ENCODE data around the gene PHYHIPL.
A peak's percentile ranks its signal among the peaks of the same experiment; 100 is the strongest.

Gene PHYHIPL

GRCh38 chr10:59181668-59182067 lies 5.2 kb downstream of the PHYHIPL start:
- no peaks in the 10 kb centered on the region for H3K4me1 ChIP-seq (ENCODE audit: low read length)

GRCh38 chr10:59190332-59190731 lies 13.9 kb downstream of the PHYHIPL start:
- no peak overlapping the region for H3K9ac ChIP-seq (ENCODE audit: low read length)
- TF ChIP-seq EZH2phosphoT487 (IDR thresholded peaks at IDR 0.05; ENCODE audit: low read depth) (no peak), CTCF (IDR thresholded peaks at IDR 0.05; ENCODE audit: low read depth, low read length) (no peak)
- no peaks in the 10 kb centered on the region for H4K20me1 ChIP-seq (ENCODE audit: insufficient read depth, low read length)
- H3K9me3 ChIP-seq (ENCODE audit: insufficient read depth, low read length), result no peaks in the 10 kb centered on the region
- H3K4me2 ChIP-seq (ENCODE audit: low read length), result no peak overlapping the region
- no peaks in the 10 kb centered on the region for H3K79me2 ChIP-seq (ENCODE audit: low read length)
- H3K4me3 ChIP-seq (ENCODE audit: low read length), result no peak overlapping the region
- H3K4me1 ChIP-seq (ENCODE audit: low read length), result no peaks in the 10 kb centered on the region
- H3K27me3 ChIP-seq (ENCODE audit: low read depth, low read length), result no peaks in the 10 kb centered on the region
- no peak overlapping the region for H2AFZ ChIP-seq (ENCODE audit: low read depth, low read length)
- H3K36me3 ChIP-seq (replicated peaks; ENCODE audit: low read depth, low read length), result no peaks in the 10 kb centered on the region
- H3K27ac ChIP-seq (ENCODE audit: low read length), result no peak overlapping the region

More at GRCh38 chr10:59181668-59182067, 5.2 kb downstream of the PHYHIPL start:
- H3K9me3 ChIP-seq (ENCODE audit: insufficient read depth, low read length), result no peaks in the 10 kb centered on the region
- no peaks in the 10 kb centered on the region for H3K27me3 ChIP-seq (ENCODE audit: low read depth, low read length)
- no peaks in the 10 kb centered on the region for H4K20me1 ChIP-seq (ENCODE audit: insufficient read depth, low read length)
- no peak overlapping the region for H3K4me2 ChIP-seq (ENCODE audit: low read length)
- H3K36me3 ChIP-seq (replicated peaks; ENCODE audit: low read depth, low read length), result no peaks in the 10 kb centered on the region
- no peak overlapping the region for H3K9ac ChIP-seq (ENCODE audit: low read length)
- no peak overlapping the region for H2AFZ ChIP-seq (ENCODE audit: low read depth, low read length)
- H3K4me3 ChIP-seq (ENCODE audit: low read length), result no peak overlapping the region
- H3K79me2 ChIP-seq (ENCODE audit: low read length), result no peaks in the 10 kb centered on the region
- peak; percentile 33 for TF ChIP-seq CTCF (IDR thresholded peaks at IDR 0.05; ENCODE audit: low read depth, low read length)
- TF ChIP-seq EZH2phosphoT487 (IDR thresholded peaks at IDR 0.05; ENCODE audit: low read depth), result no peak
- no peak overlapping the region for H3K27ac ChIP-seq (ENCODE audit: low read length)

GRCh38 chr10:59206204-59206720 lies 29.8 kb downstream of the PHYHIPL start:
- no peak for TF ChIP-seq EZH2phosphoT487 (IDR thresholded peaks at IDR 0.05; ENCODE audit: low read depth)
- no peak for TF ChIP-seq CTCF (IDR thresholded peaks at IDR 0.05; ENCODE audit: low read depth, low read length)
- Histone ChIP-seq H3K27ac (ENCODE audit: low read length) (no peak overlapping the region), H3K4me2 (ENCODE audit: low read length) (no peak overlapping the region), H3K9me3 (ENCODE audit: insufficient read depth, low read length) (no peaks in the 10 kb centered on the region), H4K20me1 (ENCODE audit: insufficient read depth, low read length) (no peaks in the 10 kb centered on the region), H3K4me3 (ENCODE audit: low read length) (no peak overlapping the region), H3K9ac (ENCODE audit: low read length) (no peak overlapping the region), H3K4me1 (ENCODE audit: low read length) (no peaks in the 10 kb centered on the region), H3K27me3 (ENCODE audit: low read depth, low read length) (no peaks in the 10 kb centered on the region), H3K36me3 (replicated peaks; ENCODE audit: low read depth, low read length) (no peaks in the 10 kb centered on the region), H3K79me2 (ENCODE audit: low read length) (no peaks in the 10 kb centered on the region), H2AFZ (ENCODE audit: low read depth, low read length) (no peak overlapping the region)

- Histone ChIP-seq H3K79me2 (ENCODE audit: low read length) (no peaks in the 10 kb centered on the region), H3K9ac (ENCODE audit: low read length) (no peak overlapping the region), H3K27ac (ENCODE audit: low read length) (no peak overlapping the region), H3K9me3 (ENCODE audit: insufficient read depth, low read length) (no peaks in the 10 kb centered on the region), H3K36me3 (replicated peaks; ENCODE audit: low read depth, low read length) (no peaks in the 10 kb centered on the region), H2AFZ (ENCODE audit: low read depth, low read length) (no peak overlapping the region), H3K4me3 (ENCODE audit: low read length) (no peak overlapping the region), H3K27me3 (ENCODE audit: low read depth, low read length) (no peaks in the 10 kb centered on the region), H4K20me1 (ENCODE audit: insufficient read depth, low read length) (no peaks in the 10 kb centered on the region), H3K4me1 (ENCODE audit: low read length) (no peaks in the 10 kb centered on the region), H3K4me2 (ENCODE audit: low read length) (no peak overlapping the region)
- no peak for TF ChIP-seq EZH2phosphoT487 (IDR thresholded peaks at IDR 0.05; ENCODE audit: low read depth)
- TF ChIP-seq CTCF (IDR thresholded peaks at IDR 0.05; ENCODE audit: low read depth, low read length), result no peak
These were observed 35.9 kb downstream of the PHYHIPL start for GRCh38 chr10:59212301-59212798.

All from OCI-LY3 (cell line).